ENCODE measurements around the gene ALPP. TPM values are rescaled to one million over a fixed set of nuclear protein-coding genes. Genes with fewer than 3 reads are reported as not detected.

The ALPP gene
- total RNA-seq, 2 donors from 2014 or later, result not detected

DNA sequence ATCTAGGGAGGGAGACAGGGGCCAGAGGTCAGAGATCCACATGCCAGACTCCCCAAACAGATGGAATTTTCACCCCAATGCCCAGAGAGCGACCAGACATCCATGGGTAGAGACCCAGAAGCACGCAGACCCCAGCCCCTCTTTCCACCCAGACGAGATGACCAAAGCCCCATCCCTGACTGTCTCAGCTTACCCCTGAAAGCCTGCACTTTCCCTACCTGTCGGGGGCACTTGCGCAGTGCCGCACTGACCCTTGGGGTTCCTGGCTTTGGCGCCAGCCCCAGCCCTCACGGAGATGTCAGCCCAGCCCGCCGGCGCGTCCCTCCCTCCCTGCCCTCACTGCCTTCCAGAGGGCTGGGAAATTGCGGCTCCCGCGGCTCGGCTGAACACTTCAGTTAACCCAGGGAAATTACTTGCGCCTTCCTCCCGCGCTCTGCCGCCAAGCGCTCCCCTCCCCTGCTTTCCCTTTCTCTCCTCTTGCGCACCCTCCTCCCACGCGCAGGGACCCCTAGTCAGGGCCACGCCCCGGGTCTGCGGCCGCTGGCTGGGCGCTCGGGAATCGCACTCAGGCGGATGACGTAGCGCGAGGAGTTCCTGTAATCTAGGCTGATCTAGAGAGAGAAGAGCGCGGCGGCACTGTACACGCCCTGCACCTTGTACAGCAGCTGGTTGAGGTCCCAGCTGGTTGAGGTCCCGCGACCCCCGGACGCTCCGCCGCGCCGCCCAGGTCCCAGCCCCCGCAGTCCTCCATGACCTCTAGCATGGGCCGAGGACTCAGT lies 40.1 kb downstream of the ALPP start:
- TF ChIP-seq, protein P1, sequence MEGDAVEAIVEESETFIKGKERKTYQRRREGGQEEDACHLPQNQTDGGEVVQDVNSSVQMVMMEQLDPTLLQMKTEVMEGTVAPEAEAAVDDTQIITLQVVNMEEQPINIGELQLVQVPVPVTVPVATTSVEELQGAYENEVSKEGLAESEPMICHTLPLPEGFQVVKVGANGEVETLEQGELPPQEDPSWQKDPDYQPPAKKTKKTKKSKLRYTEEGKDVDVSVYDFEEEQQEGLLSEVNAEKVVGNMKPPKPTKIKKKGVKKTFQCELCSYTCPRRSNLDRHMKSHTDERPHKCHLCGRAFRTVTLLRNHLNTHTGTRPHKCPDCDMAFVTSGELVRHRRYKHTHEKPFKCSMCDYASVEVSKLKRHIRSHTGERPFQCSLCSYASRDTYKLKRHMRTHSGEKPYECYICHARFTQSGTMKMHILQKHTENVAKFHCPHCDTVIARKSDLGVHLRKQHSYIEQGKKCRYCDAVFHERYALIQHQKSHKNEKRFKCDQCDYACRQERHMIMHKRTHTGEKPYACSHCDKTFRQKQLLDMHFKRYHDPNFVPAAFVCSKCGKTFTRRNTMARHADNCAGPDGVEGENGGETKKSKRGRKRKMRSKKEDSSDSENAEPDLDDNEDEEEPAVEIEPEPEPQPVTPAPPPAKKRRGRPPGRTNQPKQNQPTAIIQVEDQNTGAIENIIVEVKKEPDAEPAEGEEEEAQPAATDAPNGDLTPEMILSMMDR (conservative IDR thresholded peaks at IDR 0.05), result no peak

DNA sequence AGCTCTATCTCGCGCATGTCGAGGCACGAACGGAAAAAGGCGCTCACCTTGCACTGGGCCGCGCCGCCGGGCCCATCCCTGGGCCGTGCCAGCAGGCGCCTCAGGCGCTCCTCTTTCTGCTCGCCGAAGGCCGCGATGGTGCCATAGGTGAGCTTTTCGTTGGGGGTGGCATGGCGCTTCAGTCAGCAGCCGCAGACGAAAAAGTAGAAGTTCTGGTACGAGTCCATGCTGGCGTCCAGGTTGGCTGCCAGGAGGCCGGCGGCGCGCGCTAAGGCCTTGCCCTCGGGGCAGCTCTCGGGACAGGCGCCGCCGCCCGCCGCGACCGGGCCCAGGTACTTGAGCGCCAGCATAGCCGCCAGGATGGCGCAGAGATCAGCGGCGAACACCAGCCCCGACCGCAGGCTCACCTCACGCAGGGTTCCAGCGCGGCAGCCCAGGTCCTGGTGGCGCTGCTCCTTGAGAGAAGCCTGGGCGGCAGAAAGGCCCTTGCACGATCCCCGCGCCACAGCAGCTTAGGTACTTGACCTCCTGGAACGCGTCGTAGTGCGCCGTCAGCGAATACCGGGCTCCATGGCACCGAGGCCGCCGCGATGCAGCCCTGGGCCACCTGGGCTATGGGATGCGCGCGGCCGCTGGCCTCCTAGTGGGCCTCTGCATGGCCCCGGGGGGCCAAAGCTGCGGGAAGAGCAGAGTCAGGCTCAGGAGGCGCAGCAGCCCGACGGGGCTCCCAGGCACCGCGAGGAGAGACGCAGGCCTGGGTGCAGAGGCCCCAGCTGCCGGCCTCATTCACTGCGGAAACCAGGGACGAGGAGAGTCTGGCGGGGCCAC lies 40.9 kb downstream of the ALPP start:
- Histone ChIP-seq H3K9me3 (ENCODE audit: control insufficient read depth, low read length) (peaks cover 18% of the 10 kb centered on the region), H3K4me3 (ENCODE audit: low read length) (peak overlapping the region; percentile 70), H3K9ac (ENCODE audit: extremely low read depth, low read length, poor library complexity, severe bottlenecking) (no peak overlapping the region), H3K27ac (ENCODE audit: low read depth, low read length) (no peak overlapping the region), H3K36me3 (ENCODE audit: control insufficient read depth, insufficient read depth, low read length) (no peaks in the 10 kb centered on the region), H3K27me3 (ENCODE audit: control insufficient read depth, insufficient read depth, low read length, poor library complexity, severe bottlenecking) (peaks cover 93% of the 10 kb centered on the region), H3K4me1 (ENCODE audit: control insufficient read depth, insufficient read depth, low read length) (no peaks in the 10 kb centered on the region)
- peak overlapping the region; percentile 55 for H3K4me3 Mint-ChIP-seq
- peaks cover 3% of the 10 kb centered on the region for H3K36me3 Mint-ChIP-seq (ENCODE audit: low read depth)
- H3K27ac Mint-ChIP-seq, result no peak overlapping the region
- 5% methylated on average over 41 to 79 of the region's 79 CpGs for WGBS, 2 experiments (ENCODE audit: insufficient coverage in 1 of 2, insufficient read length in 1 of 2)
- H3K27me3 Mint-ChIP-seq (ENCODE audit: insufficient read depth), result peaks cover 90% of the 10 kb centered on the region
- peak; percentile 83 for DNase-seq
- TF ChIP-seq, protein P1 (conservative IDR thresholded peaks at IDR 0.05), result no peak
- peaks cover 12% of the 10 kb centered on the region for H3K4me1 Mint-ChIP-seq
- peaks cover 22% of the 10 kb centered on the region for H3K9me3 Mint-ChIP-seq

More for the DNA sequence above, 40.1 kb downstream of the ALPP start:
- H3K27me3 ChIP-seq (ENCODE audit: control insufficient read depth, insufficient read depth, low read length, poor library complexity, severe bottlenecking), result peaks cover 90% of the 10 kb centered on the region
- Mint-ChIP-seq H3K4me1 (peaks cover 7% of the 10 kb centered on the region), H3K36me3 (ENCODE audit: low read depth) (peaks cover 3% of the 10 kb centered on the region), H3K4me3 (peak overlapping the region; percentile 55), H3K27me3 (ENCODE audit: insufficient read depth) (peaks cover 85% of the 10 kb centered on the region), H3K27ac (no peak overlapping the region), H3K9me3 (peaks cover 22% of the 10 kb centered on the region)
- H3K4me3 ChIP-seq (ENCODE audit: low read length), result peak overlapping the region; percentile 65
- DNase-seq, result peak; percentile 77
- peaks cover 18% of the 10 kb centered on the region for H3K9me3 ChIP-seq (ENCODE audit: control insufficient read depth, low read length)
- H3K4me1 ChIP-seq (ENCODE audit: control insufficient read depth, insufficient read depth, low read length), result no peaks in the 10 kb centered on the region
- WGBS, 2 experiments (ENCODE audit: insufficient coverage in 1 of 2, insufficient read length in 1 of 2), result 6% methylated on average over 30 to 49 of the region's 49 CpGs
- no peak overlapping the region for H3K9ac ChIP-seq (ENCODE audit: extremely low read depth, low read length, poor library complexity, severe bottlenecking)
- H3K36me3 ChIP-seq (ENCODE audit: control insufficient read depth, insufficient read depth, low read length), result no peaks in the 10 kb centered on the region
- no peak overlapping the region for H3K27ac ChIP-seq (ENCODE audit: low read depth, low read length)

DNA sequence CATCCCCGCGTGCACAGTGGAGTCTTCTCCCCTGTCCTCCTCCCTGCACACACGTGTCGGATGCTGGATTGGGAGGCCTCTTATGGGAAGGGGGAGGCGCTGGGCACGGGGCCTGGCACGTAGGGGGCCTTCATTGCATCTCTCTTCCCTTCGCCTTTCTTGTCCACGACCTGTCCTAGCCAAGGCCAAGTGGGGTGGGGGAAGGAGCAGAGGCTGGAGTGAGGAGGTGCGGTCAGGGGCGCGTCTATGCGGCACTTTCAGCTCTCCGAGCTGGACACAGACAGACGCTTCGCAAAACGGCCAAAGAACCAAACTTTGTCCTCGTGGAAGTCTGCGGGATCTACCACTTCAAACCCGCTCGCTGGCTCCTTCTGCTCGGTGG lies 41.5 kb downstream of the ALPP start:
- H3K4me3 ChIP-seq (ENCODE audit: low read length), result peak overlapping the region; percentile 70
- Mint-ChIP-seq H3K27ac (no peak overlapping the region), H3K36me3 (ENCODE audit: low read depth) (peaks cover 3% of the 10 kb centered on the region), H3K9me3 (peaks cover 22% of the 10 kb centered on the region), H3K27me3 (ENCODE audit: insufficient read depth) (peaks cover 95% of the 10 kb centered on the region), H3K4me3 (peak overlapping the region; percentile 55), H3K4me1 (peaks cover 15% of the 10 kb centered on the region)
- H3K9ac ChIP-seq (ENCODE audit: extremely low read depth, low read length, poor library complexity, severe bottlenecking), result no peak overlapping the region
- DNase-seq, result no peak
- no peaks in the 10 kb centered on the region for H3K36me3 ChIP-seq (ENCODE audit: control insufficient read depth, insufficient read depth, low read length)
- peaks cover 90% of the 10 kb centered on the region for H3K27me3 ChIP-seq (ENCODE audit: control insufficient read depth, insufficient read depth, low read length, poor library complexity, severe bottlenecking)
- TF ChIP-seq, protein P1 (conservative IDR thresholded peaks at IDR 0.05), result no peak
- H3K4me1 ChIP-seq (ENCODE audit: control insufficient read depth, insufficient read depth, low read length), result no peaks in the 10 kb centered on the region
- H3K9me3 ChIP-seq (ENCODE audit: control insufficient read depth, low read length), result peaks cover 18% of the 10 kb centered on the region
- no peak overlapping the region for H3K27ac ChIP-seq (ENCODE audit: low read depth, low read length)
- WGBS, 2 experiments (ENCODE audit: insufficient coverage in 1 of 2, insufficient read length in 1 of 2), result 7 to 12% methylated on average over 7 to 21 of the region's 22 CpGs

Measured in endodermal cell (in vitro differentiated cells).